Melanocyte of skin (primary cell): Measurements from ENCODE around the gene MROH2A. TPM values are rescaled to one million over a fixed set of nuclear protein-coding genes. Genes with fewer than 3 reads are reported as not detected.

Experiments
- total RNA-seq, 2 donors: library from RNA; depleted of rRNA; stranded (reverse); fragments of >200 nt; gene quantifications; 2 replicates each; pipeline ENCODE4 v1.2.3, GENCODE V29; 2012

MROH2A gene
- total RNA-seq = not detected

GRCh38 chr2:233778030-233778429, at the start of gene MROH2A:
MROH2A (plus strand) TSS chr2:233778330; CDS start chr2:233779359, 1,029 bp downstream.

DNA sequence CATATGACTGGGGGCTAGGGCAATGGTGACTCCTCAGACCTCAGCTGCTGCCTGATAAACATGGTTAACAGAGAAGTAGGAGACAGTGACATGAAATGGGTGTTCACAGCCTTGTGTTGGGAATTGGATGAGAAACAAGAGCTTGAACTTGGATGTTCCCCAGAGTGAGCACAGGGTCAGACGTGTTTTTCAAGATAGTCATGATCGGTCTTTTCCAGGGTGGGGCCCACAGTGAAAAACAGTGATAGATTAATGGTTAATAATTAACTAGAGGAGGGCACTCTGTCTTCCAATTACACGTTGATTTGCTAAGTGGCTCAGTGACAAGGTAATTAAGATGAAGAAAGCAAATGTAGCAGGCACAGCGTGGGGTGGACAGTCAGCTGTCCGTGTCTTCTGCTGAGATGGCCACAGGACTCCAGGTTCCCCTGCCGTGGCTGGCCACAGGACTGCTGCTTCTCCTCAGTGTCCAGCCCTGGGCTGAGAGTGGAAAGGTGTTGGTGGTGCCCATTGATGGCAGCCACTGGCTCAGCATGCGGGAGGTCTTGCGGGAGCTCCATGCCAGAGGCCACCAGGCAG, 49.3 kb upstream of the MROH2A start, which contains the start of gene UGT1A3:
TSS of gene UGT1A3 (plus strand) at position 320 of the 579 bp plus-strand sequence. CDS start at position 405, 85 bp downstream.

DNA sequence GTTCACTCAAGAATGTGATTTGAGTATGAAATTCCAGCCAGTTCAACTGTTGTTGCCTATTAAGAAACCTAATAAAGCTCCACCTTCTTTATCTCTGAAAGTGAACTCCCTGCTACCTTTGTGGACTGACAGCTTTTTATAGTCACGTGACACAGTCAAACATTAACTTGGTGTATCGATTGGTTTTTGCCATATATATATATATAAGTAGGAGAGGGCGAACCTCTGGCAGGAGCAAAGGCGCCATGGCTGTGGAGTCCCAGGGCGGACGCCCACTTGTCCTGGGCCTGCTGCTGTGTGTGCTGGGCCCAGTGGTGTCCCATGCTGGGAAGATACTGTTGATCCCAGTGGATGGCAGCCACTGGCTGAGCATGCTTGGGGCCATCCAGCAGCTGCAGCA, 18.1 kb upstream of the MROH2A start, which contains the start of gene UGT1A1:
TSS of gene UGT1A1 (plus strand) at position 228 of the 400 bp plus-strand sequence. CDS start at position 246, 18 bp downstream.

DNA sequence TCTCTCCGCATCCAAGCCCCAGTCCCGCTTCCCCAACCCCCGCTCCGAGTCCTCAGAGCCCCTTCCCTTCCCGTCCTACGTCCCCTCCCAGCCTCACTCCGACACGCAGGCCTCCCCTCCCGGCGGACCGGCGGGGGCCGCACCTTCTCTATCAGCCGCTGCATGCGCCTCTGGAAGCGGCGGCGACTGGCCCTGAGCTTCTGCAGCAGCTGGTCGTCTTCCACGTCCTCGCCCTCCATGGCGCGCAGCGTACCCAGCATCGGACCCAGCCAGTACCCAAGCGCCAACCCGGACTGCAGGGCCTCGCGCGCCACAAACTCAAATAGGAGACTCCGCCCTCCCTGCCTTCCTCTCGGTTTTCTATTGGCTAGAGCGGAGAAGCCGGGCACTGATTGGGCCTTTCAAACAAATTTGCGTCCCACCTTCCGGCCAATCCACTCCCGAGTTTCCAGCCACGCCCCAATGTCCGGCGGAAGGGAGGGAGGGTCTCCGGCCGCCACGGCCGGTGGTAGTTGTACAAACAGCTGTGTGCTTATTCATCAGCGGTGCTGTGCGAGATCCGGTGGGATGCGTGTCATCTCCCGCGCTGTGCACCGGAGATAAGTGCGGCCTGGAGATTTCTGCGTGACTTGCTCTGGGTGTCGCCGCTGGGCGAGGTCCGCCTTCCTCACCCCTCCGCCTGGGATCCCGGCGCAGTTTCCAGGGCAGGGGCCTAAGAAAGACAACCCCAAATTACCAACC, 76.3 kb downstream of the MROH2A start, which contains the start of gene HJURP:
TSS of gene HJURP (minus strand) at position 295 of the 741 bp plus-strand sequence. CDS start at position 260, 35 bp downstream.

GRCh38 chr2:233867993-233868532, 89.9 kb downstream of the MROH2A start, which contains the start of gene MSL3B:
MSL3B (minus strand) TSS chr2:233868386.

Other genes with a start within 250 kb of the MROH2A start
- 10 to 100 TPM; 23.7 to 28.6 TPM for gene USP40, start 211.5 kb upstream of the MROH2A start, total RNA-seq
- gene UGT1A8, start 160.7 kb upstream of the MROH2A start, total RNA-seq = not detected
- gene UGT1A10, start 141.9 kb upstream of the MROH2A start, total RNA-seq = not detected
- not detected for gene UGT1A9, start 106.4 kb upstream of the MROH2A start, total RNA-seq
- gene UGT1A7, start 96.4 kb upstream of the MROH2A start, total RNA-seq = not detected
- not detected for gene UGT1A6, start 85.4 kb upstream of the MROH2A start, total RNA-seq
- gene UGT1A5, start 65.4 kb upstream of the MROH2A start, total RNA-seq = not detected
- gene UGT1A4, start 59.6 kb upstream of the MROH2A start, total RNA-seq = not detected
- not detected for gene UGT1A3, start 49.3 kb upstream of the MROH2A start, total RNA-seq
- gene UGT1A1, start 18.1 kb upstream of the MROH2A start, total RNA-seq = not detected
- gene HJURP, start 76.2 kb downstream of the MROH2A start, total RNA-seq = 10 to 100 TPM; 16.9 to 40.6 TPM
- under 1 TPM in 1 of 2 donors, not detected in 1; under 0.01 TPM for gene TRPM8, start 139.0 kb downstream of the MROH2A start, total RNA-seq